Tibial nerve (tissue), 4 donors: ENCODE results near the gene HARS1. TPM values are rescaled to one million over a fixed set of nuclear protein-coding genes. Genes with fewer than 3 reads are reported as not detected.

Experiments
- DNase-seq, 2 donors: peaks; one replicate each; pipeline ENCODE4 v3.0.0-alpha.2; 2019; ENCODE audit warnings: low spot score in 2 of 2
- H3K27ac ChIP-seq, 4 donors: fragments of 200-600 bp; sonication (generic) in 3 of 4; one replicate each; pipeline ENCODE4 v1.5.1; 2017 to 2019; ENCODE audit warnings: mild to moderate bottlenecking in 1 of 4
- H3K27me3 ChIP-seq, 2 donors: fragments of 200-600 bp; sonication (generic) in 1 of 2; one replicate each; pipeline versions ENCODE4 v1.5.1 to v1.6.0; 2017 to 2019
- H3K36me3 ChIP-seq, 3 donors: fragments of 200-600 bp; sonication (generic); one replicate each; pipeline ENCODE4 v1.5.1; 2018 to 2019
- H3K4me1 ChIP-seq, 4 donors: fragments of 200-600 bp; sonication (generic) in 3 of 4; one replicate each; pipeline ENCODE4 v1.5.1; 2017 to 2019
- H3K4me3 ChIP-seq, 4 donors: fragments of 200-600 bp; sonication (generic) in 3 of 4; one replicate each; pipeline ENCODE4 v1.5.1; 2017 to 2019; ENCODE audit warnings: mild to moderate bottlenecking in 1 of 4, moderate library complexity in 1 of 4
- H3K9me3 ChIP-seq, 4 donors: fragments of 200-600 bp; sonication (generic) in 3 of 4; one replicate each; pipeline ENCODE4 v1.5.1; 2017 to 2019
- EP300 ChIP-seq, 2 donors: sonication (generic); formaldehyde crosslinking; IDR thresholded peaks; one replicate each; pipeline ENCODE4 v1.6.1; 2017; ENCODE audit warnings: antibody characterized with exemption in 2 of 2, mild to moderate bottlenecking in 1 of 2
- POLR2A ChIP-seq, 2 donors: fragments of 450-650 bp; IDR thresholded peaks; one replicate each; pipeline ENCODE4 v1.6.1; 2017; ENCODE audit warnings: antibody characterized with exemption in 2 of 2, mild to moderate bottlenecking in 2 of 2, moderate library complexity in 2 of 2
- WGBS, 2 donors: methylation state at CpG; one replicate each; pipeline ENCODE4 v1.1.5; 2018; 5-methylcytosine and 5-hydroxymethylcytosine counted together
- total RNA-seq, 4 donors: library from RNA; depleted of rRNA; stranded (reverse); fragments of >200 nt; gene quantifications; one replicate each; pipeline ENCODE4 v1.1.0, GENCODE V29; 2016
- TF ChIP-seq, protein P1 (sequence below), 5 experiments: fragments of 200-600 bp in 3 of 5; fragments of 450-650 bp in 2 of 5; sonication (generic) in 3 of 5; IDR thresholded peaks; one replicate each; pipeline ENCODE4 v1.5.1; 2016 to 2019; ENCODE audit warnings: antibody characterized with exemption in 5 of 5, mild to moderate bottlenecking in 3 of 5, moderate library complexity in 2 of 5

Gene HARS1, protein sequence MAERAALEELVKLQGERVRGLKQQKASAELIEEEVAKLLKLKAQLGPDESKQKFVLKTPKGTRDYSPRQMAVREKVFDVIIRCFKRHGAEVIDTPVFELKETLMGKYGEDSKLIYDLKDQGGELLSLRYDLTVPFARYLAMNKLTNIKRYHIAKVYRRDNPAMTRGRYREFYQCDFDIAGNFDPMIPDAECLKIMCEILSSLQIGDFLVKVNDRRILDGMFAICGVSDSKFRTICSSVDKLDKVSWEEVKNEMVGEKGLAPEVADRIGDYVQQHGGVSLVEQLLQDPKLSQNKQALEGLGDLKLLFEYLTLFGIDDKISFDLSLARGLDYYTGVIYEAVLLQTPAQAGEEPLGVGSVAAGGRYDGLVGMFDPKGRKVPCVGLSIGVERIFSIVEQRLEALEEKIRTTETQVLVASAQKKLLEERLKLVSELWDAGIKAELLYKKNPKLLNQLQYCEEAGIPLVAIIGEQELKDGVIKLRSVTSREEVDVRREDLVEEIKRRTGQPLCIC
- total RNA-seq, result 10 to 100 TPM; 45.4 to 63.9 (median 48.6) TPM

DNA sequence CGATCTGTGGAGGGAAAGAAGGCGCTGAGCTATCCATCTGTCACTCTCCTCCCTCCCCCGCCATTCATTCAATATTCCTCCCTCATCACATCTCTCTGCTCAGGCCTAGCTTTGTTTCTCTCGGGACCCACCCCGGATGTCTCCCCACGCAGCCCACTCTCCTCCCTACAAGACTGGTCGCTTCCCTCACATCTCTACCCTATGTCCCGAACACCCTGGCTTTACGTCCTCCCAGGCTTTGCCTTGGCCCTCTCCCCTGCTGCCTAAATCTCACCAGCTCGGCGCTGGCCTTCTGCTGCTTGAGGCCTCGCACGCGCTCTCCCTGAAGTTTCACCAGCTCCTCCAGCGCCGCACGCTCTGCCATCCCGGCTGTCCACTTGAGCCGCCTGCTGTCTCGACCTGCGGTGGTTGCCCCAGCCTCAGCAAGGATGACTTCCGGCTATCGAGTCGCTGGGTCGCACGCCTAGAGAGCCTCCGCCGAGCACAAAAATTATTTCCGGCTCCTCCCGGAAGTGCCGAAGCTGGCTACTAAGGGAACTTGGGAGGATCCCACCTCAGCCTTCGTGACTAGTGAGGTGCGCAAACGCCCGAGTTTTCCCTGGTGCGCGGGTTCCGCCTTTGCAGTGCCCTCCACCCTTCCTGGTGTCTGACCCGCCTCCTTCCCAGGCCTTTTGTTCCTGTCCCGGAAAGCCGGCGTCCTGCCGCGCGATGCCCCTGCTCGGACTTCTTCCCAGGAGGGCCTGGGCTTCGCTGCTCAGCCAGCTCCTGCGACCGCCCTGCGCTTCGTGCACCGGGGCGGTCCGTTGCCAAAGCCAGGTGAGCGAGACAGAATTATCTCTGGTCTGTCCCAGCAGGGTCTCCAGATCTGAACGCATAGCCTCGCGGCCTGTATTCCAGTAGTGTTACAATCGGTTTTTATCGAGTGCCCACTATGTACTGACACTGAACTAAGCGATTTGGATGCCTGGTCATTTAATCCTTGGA is at the start of gene HARS1, which contains the start of gene HARS2:
TSS of gene HARS1 (minus strand) at position 430 of the 984 bp plus-strand sequence. CDS start at position 364, 66 bp downstream.
TSS of gene HARS2 (plus strand) at position 515 of the 984 bp plus-strand sequence. CDS start at position 709, 194 bp downstream.
- 0 to 1% methylated on average over 41 to 61 of the region's 61 CpGs for WGBS, 2 donors
- DNase-seq, result peak; percentile 72 to 79
- TF ChIP-seq EP300 (IDR thresholded peaks at IDR 0.05), result peak; percentile 39 to 84
- TF ChIP-seq, protein P1, sequence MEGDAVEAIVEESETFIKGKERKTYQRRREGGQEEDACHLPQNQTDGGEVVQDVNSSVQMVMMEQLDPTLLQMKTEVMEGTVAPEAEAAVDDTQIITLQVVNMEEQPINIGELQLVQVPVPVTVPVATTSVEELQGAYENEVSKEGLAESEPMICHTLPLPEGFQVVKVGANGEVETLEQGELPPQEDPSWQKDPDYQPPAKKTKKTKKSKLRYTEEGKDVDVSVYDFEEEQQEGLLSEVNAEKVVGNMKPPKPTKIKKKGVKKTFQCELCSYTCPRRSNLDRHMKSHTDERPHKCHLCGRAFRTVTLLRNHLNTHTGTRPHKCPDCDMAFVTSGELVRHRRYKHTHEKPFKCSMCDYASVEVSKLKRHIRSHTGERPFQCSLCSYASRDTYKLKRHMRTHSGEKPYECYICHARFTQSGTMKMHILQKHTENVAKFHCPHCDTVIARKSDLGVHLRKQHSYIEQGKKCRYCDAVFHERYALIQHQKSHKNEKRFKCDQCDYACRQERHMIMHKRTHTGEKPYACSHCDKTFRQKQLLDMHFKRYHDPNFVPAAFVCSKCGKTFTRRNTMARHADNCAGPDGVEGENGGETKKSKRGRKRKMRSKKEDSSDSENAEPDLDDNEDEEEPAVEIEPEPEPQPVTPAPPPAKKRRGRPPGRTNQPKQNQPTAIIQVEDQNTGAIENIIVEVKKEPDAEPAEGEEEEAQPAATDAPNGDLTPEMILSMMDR (IDR thresholded peaks at IDR 0.05), result peak in 1 of 5 experiments; percentile 32
- no peak for TF ChIP-seq POLR2A (IDR thresholded peaks at IDR 0.05)
- Histone ChIP-seq H3K27ac (peak within 1 kb of the TSS in 3 of 4 donors; percentile 85 to 89 (median 87)), H3K36me3 (peaks cover 0 to 58% (median 8%) of the 10 kb centered on the region in 3 donors), H3K27me3 (no peaks in the 10 kb centered on the region), H3K9me3 (no peaks in the 10 kb centered on the region), H3K4me1 (peaks cover 0 to 38% (median 20%) of the 10 kb centered on the region in 4 donors), H3K4me3 (peak within 1 kb of the TSS; percentile 51 to 91 (median 78))

DNA sequence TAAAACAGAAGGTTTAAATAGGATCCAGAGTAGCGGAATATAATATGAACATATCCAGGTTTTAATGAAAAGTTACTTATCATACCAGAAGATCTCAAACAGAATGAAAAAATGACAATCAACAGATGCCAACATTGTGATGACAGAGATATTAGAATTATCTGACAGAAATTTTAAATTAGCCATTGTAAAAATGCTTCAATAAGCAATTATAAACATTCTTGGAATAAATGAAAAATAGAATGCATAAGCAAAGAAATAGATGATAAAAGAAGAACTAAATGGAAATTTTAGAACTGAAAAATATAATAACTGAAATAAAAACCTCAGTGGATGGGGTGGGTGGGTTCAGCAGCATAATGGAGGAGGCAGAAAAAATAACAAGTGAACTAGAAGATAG is 46.3 kb upstream of the HARS1 start:
- H3K4me3 ChIP-seq, result no peak overlapping the region
- no peaks in the 10 kb centered on the region for H3K4me1 ChIP-seq
- peaks cover 0 to 18% (median 0%) of the 10 kb centered on the region in 4 donors for H3K9me3 ChIP-seq
- 76 to 83% methylated on average over 1 of the region's 1 CpG for WGBS, 2 donors
- H3K27ac ChIP-seq, result no peak overlapping the region
- H3K36me3 ChIP-seq, result no peaks in the 10 kb centered on the region
- H3K27me3 ChIP-seq, result no peaks in the 10 kb centered on the region
- DNase-seq, result no peak
- no peak for TF ChIP-seq POLR2A (IDR thresholded peaks at IDR 0.05)
- TF ChIP-seq, protein P1 (IDR thresholded peaks at IDR 0.05), result no peak
- TF ChIP-seq EP300 (IDR thresholded peaks at IDR 0.05), result no peak

DNA sequence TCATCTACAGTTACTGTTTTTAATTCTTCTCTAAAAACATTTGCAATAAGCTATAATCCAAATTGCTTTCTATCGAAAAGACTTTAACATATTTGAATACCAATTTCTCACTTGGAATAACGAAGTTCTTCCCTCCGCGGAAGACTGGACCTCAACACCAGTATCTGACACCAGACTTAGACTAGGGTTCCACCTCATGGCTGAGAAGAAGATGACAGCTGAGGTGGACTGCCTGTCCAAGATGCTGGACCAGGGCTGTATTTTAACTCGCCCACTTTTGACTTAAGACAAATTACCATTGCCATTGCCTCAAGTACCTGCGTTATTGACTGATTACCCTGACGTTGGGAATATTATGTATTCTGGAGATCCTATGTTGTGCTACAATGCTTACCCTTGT is 43.2 kb upstream of the HARS1 start:
- TF ChIP-seq POLR2A (IDR thresholded peaks at IDR 0.05), result no peak
- TF ChIP-seq, protein P1 (IDR thresholded peaks at IDR 0.05), result peak in 4 of 5 experiments; percentile 8 to 15 (median 12)
- WGBS, 2 donors, result 66 to 67% methylated on average over 7 of the region's 7 CpGs
- Histone ChIP-seq H3K27me3 (peaks cover 0 to 4% of the 10 kb centered on the region in 2 donors), H3K9me3 (peaks cover 0 to 12% (median 0%) of the 10 kb centered on the region in 4 donors), H3K27ac (no peak overlapping the region), H3K4me3 (no peak overlapping the region), H3K36me3 (no peaks in the 10 kb centered on the region), H3K4me1 (no peaks in the 10 kb centered on the region)
- peak in 1 of 2 donors; percentile 8 for DNase-seq

DNA sequence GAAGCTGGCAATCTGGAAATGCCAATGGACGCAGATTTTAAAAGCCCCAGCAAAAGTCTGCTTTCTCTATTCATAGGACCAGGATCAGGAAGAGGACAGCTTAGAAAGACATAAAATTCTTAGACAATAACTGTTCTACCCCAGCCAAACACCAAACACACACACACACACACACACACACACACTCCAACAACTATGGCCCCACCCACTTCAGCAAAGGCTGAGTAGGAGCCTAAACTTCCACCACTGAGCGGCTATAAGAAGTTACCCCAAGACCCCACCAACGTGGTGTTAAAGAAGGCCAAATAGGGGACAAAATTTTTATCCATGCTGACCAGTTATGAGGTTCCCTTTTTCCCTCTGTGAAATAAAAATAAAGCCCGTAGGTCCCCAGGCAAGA is 41.9 kb upstream of the HARS1 start:
- Histone ChIP-seq H3K36me3 (no peaks in the 10 kb centered on the region), H3K4me1 (no peaks in the 10 kb centered on the region), H3K27ac (no peak overlapping the region), H3K27me3 (peaks cover 0 to 4% of the 10 kb centered on the region in 2 donors), H3K9me3 (peaks cover 0 to 6% (median 0%) of the 10 kb centered on the region in 4 donors), H3K4me3 (no peak overlapping the region)
- WGBS, 2 donors, result 52 to 53% methylated on average over 4 of the region's 4 CpGs
- TF ChIP-seq EP300 (IDR thresholded peaks at IDR 0.05) (no peak), POLR2A (IDR thresholded peaks at IDR 0.05) (no peak)
- TF ChIP-seq, protein P1 (IDR thresholded peaks at IDR 0.05), result no peak
- DNase-seq, result no peak
